ENCODE results near the gene BSCL2. TPM values are rescaled to one million over a fixed set of nuclear protein-coding genes. Genes with fewer than 3 reads are reported as not detected.

The BSCL2 gene
- total and polyA plus RNA-seq, 2 of the 13 experiments (the other 11 are each of a cell fraction or from before 2014, with no cell fraction given), result 19.5 to 21.1 TPM

DNA sequence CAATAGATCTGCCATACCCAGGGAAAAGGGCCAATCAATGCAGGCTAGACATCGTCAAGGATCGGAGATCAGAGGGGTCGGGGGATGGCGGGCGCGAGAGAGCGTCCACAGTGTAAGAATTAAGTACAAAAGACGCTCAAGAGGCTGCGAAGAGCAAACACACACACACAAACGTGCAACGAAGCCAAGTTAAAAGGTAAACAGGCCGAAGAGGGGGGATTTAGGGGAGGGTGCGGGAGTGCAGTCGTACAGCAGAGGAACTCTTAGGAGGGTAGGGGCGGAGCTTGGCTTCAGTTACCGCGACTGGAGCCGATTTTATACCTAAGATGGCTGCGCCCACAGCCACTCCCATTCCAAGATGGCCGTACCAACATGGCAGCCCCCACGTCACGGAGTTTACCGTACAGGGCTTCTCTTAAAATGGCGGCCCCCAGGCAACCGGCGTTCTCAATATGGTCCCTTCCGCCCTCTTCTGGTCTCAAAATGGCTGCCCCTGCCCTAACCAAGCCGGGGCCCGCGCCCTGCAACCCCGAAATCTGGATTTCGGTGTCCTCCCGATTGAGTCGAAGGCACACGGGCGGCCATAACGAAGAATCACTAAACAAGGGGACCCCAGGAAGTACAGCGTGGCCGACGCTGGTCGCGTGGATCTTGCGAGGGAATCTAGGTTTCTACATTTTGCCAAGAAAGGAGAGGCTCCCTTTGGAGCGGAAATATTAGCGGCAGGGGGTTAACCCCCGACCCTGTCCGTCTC lies 2.2 kb upstream of the BSCL2 start:
- Histone ChIP-seq H4K20me1 (ENCODE audit: insufficient read depth, low read length) (peaks cover 6% of the 10 kb centered on the region; the same call in 1 of the 2 replicates), H3K79me2 (ENCODE audit: insufficient read depth, low read length) (no peaks in the 10 kb centered on the region), H3K9me3 (ENCODE audit: low read length) (no peaks in the 10 kb centered on the region), H3K27ac (ENCODE audit: extremely low read length, insufficient read depth, low read length) (no peak overlapping the region), H3K36me3 (replicated peaks in 1 of 2; ENCODE audit: control insufficient read depth in 1 of 2, insufficient read depth in 2 of 2, low read length in 2 of 2) (peaks cover 12 to 53% of the 10 kb centered on the region in 2 experiments), H3K4me2 (ENCODE audit: low read depth, low read length) (no peak overlapping the region), H2AFZ (ENCODE audit: low read length) (no peak overlapping the region), H3K9ac (ENCODE audit: insufficient read depth, low read depth, low read length) (no peak overlapping the region), H3K4me3 (replicated peaks in 1 of 3; ENCODE audit: insufficient read depth in 1 of 3, low read depth in 2 of 3, low read length in 3 of 3) (no peak overlapping the region), H3K4me1 (ENCODE audit: insufficient read depth, low read length) (peaks cover 18% of the 10 kb centered on the region), H3K27me3 (ENCODE audit: control insufficient read depth in 1 of 2, insufficient read depth in 2 of 2, low read length in 2 of 2) (no peaks in the 10 kb centered on the region)
- BruUV-seq (replicated peaks), result no TSS peak
- CTCF ChIA-PET (ENCODE audit: low intra/inter-chr PET ratio, low total read pairs), result no interaction called here
- in situ Hi-C loops (cut with HindIII; ENCODE audit: extremely low pct_ligation_motif_present, low pct_unique_long_range_greater_than_20kb), result loop anchor here (10.0 kb wide), 1 partner anchor 315 kb away; no protein-coding TSS in a partner anchor
- DNase-seq (ENCODE audit: low spot score) (no peak), ATAC-seq (no peak), FAIRE-seq (no peak)
- POLR2A ChIA-PET, result interaction anchor here (1.4 kb wide), 1 partner anchor 44 kb away, joined by 4 read pairs; the partner anchor contains the start of gene ZBTB3
- intact Hi-C loops (cut with micrococcal nuclease; ENCODE audit: unreplicated experiment), result no loop called here
- 98% methylated on average over 47 of the region's 47 CpGs for WGBS (ENCODE audit: low lambda C conversion rate)
- TF ChIP-seq NONO (IDR thresholded peaks at IDR 0.05), result no peak
- TF ChIP-seq NONO (CRISPR knock-in tag; conservative IDR thresholded peaks at IDR 0.05), result 0 out of 2 replicates have a peak, but pooled peaks have one; percentile 21
- 0 out of 2 replicates have a peak, but pooled peaks have one; percentile 21 for TF ChIP-seq HOXA3 (CRISPR knock-in tag; IDR thresholded peaks at IDR 0.05)
- TF ChIP-seq KDM6A (CRISPR knock-in tag; IDR thresholded peaks at IDR 0.05; ENCODE audit: low read depth), result no peak
- TF ChIP-seq MED1 (CRISPR knock-in tag; IDR thresholded peaks at IDR 0.05), result no peak
- TF ChIP-seq NFIB (CRISPR knock-in tag; IDR thresholded peaks at IDR 0.05; ENCODE audit: borderline replicate concordance), result no peak
- TF ChIP-seq SSRP1 (CRISPR knock-in tag; IDR thresholded peaks at IDR 0.05), result no peak
- TF ChIP-seq ZKSCAN8 (CRISPR knock-in tag; IDR thresholded peaks at IDR 0.05; ENCODE audit: borderline replicate concordance), result no peak
- TF ChIP-seq, protein P1, sequence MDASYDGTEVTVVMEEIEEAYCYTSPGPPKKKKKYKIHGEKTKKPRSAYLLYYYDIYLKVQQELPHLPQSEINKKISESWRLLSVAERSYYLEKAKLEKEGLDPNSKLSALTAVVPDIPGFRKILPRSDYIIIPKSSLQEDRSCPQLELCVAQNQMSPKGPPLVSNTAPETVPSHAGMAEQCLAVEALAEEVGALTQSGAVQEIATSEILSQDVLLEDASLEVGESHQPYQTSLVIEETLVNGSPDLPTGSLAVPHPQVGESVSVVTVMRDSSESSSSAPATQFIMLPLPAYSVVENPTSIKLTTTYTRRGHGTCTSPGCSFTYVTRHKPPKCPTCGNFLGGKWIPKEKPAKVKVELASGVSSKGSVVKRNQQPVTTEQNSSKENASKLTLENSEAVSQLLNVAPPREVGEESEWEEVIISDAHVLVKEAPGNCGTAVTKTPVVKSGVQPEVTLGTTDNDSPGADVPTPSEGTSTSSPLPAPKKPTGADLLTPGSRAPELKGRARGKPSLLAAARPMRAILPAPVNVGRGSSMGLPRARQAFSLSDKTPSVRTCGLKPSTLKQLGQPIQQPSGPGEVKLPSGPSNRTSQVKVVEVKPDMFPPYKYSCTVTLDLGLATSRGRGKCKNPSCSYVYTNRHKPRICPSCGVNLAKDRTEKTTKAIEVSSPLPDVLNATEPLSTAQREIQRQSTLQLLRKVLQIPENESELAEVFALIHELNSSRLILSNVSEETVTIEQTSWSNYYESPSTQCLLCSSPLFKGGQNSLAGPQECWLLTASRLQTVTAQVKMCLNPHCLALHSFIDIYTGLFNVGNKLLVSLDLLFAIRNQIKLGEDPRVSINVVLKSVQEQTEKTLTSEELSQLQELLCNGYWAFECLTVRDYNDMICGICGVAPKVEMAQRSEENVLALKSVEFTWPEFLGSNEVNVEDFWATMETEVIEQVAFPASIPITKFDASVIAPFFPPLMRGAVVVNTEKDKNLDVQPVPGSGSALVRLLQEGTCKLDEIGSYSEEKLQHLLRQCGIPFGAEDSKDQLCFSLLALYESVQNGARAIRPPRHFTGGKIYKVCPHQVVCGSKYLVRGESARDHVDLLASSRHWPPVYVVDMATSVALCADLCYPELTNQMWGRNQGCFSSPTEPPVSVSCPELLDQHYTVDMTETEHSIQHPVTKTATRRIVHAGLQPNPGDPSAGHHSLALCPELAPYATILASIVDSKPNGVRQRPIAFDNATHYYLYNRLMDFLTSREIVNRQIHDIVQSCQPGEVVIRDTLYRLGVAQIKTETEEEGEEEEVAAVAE (CRISPR knock-in tag; IDR thresholded peaks at IDR 0.05; ENCODE audit: borderline replicate concordance), result no peak
- TF ChIP-seq NFE2L2 (IDR thresholded peaks at IDR 0.05; ENCODE audit: low read length), result no peak
- peak; percentile 59; the same call in 1 of the 2 replicates for TF ChIP-seq RBFOX2 (IDR thresholded peaks at IDR 0.05; ENCODE audit: low read depth, low read length)
- TF ChIP-seq ZNF790 (CRISPR knock-in tag; IDR thresholded peaks at IDR 0.05; ENCODE audit: borderline replicate concordance), result no peak
- no peak for TF ChIP-seq EED (CRISPR knock-in tag; IDR thresholded peaks at IDR 0.05)
- TF ChIP-seq ZNF160 (CRISPR knock-in tag; IDR thresholded peaks at IDR 0.05), result no peak
- no peak for TF ChIP-seq RAD51 (IDR thresholded peaks at IDR 0.05; ENCODE audit: borderline replicate concordance)
- TF ChIP-seq IKZF4 (CRISPR knock-in tag; IDR thresholded peaks at IDR 0.05; ENCODE audit: borderline replicate concordance, low read depth, not compliant biosample characterization), result no peak
- no peak for TF ChIP-seq KLF9 (CRISPR knock-in tag; IDR thresholded peaks at IDR 0.05; ENCODE audit: low read depth)
- TF ChIP-seq, protein P2, sequence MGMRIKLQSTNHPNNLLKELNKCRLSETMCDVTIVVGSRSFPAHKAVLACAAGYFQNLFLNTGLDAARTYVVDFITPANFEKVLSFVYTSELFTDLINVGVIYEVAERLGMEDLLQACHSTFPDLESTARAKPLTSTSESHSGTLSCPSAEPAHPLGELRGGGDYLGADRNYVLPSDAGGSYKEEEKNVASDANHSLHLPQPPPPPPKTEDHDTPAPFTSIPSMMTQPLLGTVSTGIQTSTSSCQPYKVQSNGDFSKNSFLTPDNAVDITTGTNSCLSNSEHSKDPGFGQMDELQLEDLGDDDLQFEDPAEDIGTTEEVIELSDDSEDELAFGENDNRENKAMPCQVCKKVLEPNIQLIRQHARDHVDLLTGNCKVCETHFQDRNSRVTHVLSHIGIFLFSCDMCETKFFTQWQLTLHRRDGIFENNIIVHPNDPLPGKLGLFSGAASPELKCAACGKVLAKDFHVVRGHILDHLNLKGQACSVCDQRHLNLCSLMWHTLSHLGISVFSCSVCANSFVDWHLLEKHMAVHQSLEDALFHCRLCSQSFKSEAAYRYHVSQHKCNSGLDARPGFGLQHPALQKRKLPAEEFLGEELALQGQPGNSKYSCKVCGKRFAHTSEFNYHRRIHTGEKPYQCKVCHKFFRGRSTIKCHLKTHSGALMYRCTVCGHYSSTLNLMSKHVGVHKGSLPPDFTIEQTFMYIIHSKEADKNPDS (CRISPR knock-in tag; IDR thresholded peaks at IDR 0.05), result no peak
- TF ChIP-seq ZMYM2 (CRISPR knock-in tag; IDR thresholded peaks at IDR 0.05), result no peak

All from HepG2 (cell line).